A549 (cell line): ENCODE measurements around the gene CFAP46.

Experiments
- ELK1 ChIP-seq: fragments of 150-350 bp; IDR thresholded peaks from 2 replicates; pipeline ENCODE4 v1.6.1; 2014; ENCODE audit warnings: low read depth, mild to moderate bottlenecking, low read length
- EP300 ChIP-seq, 2 experiments: fragments of >200 bp; sonication (Bioruptor Twin); formaldehyde crosslinking; IDR thresholded peaks; 2 replicates in 1 of 2; 3 replicates in 1 of 2; pipeline ENCODE4 v1.6.1; 2016 to 2017
- ESRRA ChIP-seq: fragments of 150-350 bp; IDR thresholded peaks from 2 replicates; pipeline ENCODE4 v1.6.1; 2014; ENCODE audit warnings: mild to moderate bottlenecking, low read length, borderline replicate concordance
- HEYL ChIP-seq: fragments of 250-450 bp; sonication (Bioruptor Pico); IDR thresholded peaks from 2 replicates; pipeline ENCODE4 v1.8.0; 2021; ENCODE audit warnings: mild to moderate bottlenecking, moderate library complexity
- HMGXB4 ChIP-seq: fragments of 250-450 bp; sonication (Bioruptor Pico); IDR thresholded peaks from 2 replicates; pipeline ENCODE4 v1.5.0; 2021; ENCODE audit warnings: mild to moderate bottlenecking, moderate library complexity, borderline replicate concordance
- JUN ChIP-seq, 2 experiments: fragments of >200 bp; sonication (Bioruptor Twin); formaldehyde crosslinking; IDR thresholded peaks; 2 replicates in 1 of 2; 3 replicates in 1 of 2; pipeline ENCODE4 v1.6.1; 2016 to 2017
- KDM1A ChIP-seq: fragments of 200-600 bp; sonication (generic); IDR thresholded peaks from 2 replicates; pipeline ENCODE4 v1.6.1; 2016; ENCODE audit warnings: low read depth, mild to moderate bottlenecking
- NR3C1 ChIP-seq: fragments of >200 bp; sonication (Bioruptor Twin); formaldehyde crosslinking; IDR thresholded peaks from 3 replicates; pipeline ENCODE4 v1.6.1; 2017
- REST ChIP-seq: fragments of 200-600 bp; sonication (generic); IDR thresholded peaks from 2 replicates; pipeline ENCODE4 v1.6.1; 2016; ENCODE audit warnings: antibody characterized with exemption, mild to moderate bottlenecking, moderate library complexity
- TF ChIP-seq, protein P1 (sequence below): fragments of >200 bp; sonication (Bioruptor Twin); formaldehyde crosslinking; IDR thresholded peaks from 3 replicates; pipeline ENCODE4 v1.5.1; 2016

- TF ChIP-seq, protein P1, sequence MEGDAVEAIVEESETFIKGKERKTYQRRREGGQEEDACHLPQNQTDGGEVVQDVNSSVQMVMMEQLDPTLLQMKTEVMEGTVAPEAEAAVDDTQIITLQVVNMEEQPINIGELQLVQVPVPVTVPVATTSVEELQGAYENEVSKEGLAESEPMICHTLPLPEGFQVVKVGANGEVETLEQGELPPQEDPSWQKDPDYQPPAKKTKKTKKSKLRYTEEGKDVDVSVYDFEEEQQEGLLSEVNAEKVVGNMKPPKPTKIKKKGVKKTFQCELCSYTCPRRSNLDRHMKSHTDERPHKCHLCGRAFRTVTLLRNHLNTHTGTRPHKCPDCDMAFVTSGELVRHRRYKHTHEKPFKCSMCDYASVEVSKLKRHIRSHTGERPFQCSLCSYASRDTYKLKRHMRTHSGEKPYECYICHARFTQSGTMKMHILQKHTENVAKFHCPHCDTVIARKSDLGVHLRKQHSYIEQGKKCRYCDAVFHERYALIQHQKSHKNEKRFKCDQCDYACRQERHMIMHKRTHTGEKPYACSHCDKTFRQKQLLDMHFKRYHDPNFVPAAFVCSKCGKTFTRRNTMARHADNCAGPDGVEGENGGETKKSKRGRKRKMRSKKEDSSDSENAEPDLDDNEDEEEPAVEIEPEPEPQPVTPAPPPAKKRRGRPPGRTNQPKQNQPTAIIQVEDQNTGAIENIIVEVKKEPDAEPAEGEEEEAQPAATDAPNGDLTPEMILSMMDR = no peak
- TF ChIP-seq JUN (IDR thresholded peaks at IDR 0.05) (no peak), NR3C1 (no peak), HEYL (CRISPR knock-in tag) (no peak), EP300 (IDR thresholded peaks at IDR 0.05) (no peak), REST (no peak), HMGXB4 (CRISPR knock-in tag) (no peak), ESRRA (no peak), ELK1 (no peak), KDM1A (no peak)
These were observed 114.4 kb downstream of the CFAP46 start for GRCh38 chr10:132827861-132828539.
